Stimulated activated CD8-positive, alpha-beta memory T cell treated with anti-CD3 and anti-CD28 coated beads, Interleukin-7, amount 100 ng/mL, for 48 hours (primary cell): ENCODE results near the gene C1QTNF1.
A peak's percentile ranks its signal among the peaks of the same experiment; 100 is the strongest.
"Not testable (repeated sequence)": the region's sequence is repeated elsewhere in the genome, so short reads cannot be mapped to it uniquely, and the experiment has no call there.

ENCODE experiments used
- DNase-seq, 2 donors: peaks; one replicate each; pipeline ENCODE4 v3.0.0-alpha.2; 2020; ENCODE audit warnings: low read depth in 1 of 2; ENCODE audit errors: extremely low read depth in 1 of 2

C1QTNF1 gene

DNA sequence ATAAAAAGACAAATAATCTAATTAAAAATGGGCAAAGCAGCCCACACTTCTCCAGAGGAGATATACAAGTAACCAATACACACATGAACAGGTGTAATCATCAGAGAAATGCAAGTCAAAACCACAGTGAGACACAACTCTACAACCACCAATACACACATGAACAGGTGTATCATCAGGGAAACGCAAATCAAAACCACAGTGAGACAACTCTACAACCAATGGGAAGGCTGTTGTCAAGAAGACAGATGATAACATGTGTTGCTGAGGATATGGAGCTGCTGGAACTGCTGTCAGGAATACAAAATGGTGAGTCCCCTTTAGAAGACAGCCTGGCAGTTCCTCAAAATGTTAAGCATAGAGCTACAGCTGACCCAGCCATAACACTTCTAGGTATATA is 28.2 kb downstream of the C1QTNF1 start:
- DNase-seq, result no peak

DNA sequence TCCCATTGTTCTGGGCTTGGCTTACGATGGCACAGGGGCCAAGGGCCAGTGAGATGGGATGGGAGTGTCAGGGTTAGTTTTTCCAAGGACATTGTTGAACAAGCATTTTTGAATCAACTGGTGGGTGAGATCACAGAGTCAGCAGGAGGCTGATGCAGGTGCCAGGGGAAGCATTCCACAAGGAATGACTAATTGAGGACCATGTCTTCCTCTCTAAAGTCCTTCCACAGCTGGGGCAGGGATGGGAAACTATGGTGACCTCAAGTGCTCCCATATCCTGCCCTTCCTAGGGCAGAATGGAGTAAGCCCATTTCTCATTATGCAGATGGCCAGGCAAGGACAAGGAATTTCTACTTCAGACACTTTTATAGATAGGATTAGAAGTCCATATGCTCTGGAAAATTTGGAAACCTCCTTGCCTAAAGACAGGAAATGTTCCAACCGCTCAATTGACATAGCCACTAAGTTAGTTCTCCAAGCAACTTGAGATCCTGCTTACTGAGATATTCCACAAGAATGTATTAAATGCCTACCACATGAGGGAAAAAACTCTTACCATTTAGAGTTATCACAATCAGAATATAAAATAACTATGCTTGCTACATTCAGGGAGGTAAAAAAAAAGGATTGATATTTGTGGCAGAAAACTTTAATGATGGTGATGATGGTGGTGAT is 29.4 kb downstream of the C1QTNF1 start:
- no peak for DNase-seq

DNA sequence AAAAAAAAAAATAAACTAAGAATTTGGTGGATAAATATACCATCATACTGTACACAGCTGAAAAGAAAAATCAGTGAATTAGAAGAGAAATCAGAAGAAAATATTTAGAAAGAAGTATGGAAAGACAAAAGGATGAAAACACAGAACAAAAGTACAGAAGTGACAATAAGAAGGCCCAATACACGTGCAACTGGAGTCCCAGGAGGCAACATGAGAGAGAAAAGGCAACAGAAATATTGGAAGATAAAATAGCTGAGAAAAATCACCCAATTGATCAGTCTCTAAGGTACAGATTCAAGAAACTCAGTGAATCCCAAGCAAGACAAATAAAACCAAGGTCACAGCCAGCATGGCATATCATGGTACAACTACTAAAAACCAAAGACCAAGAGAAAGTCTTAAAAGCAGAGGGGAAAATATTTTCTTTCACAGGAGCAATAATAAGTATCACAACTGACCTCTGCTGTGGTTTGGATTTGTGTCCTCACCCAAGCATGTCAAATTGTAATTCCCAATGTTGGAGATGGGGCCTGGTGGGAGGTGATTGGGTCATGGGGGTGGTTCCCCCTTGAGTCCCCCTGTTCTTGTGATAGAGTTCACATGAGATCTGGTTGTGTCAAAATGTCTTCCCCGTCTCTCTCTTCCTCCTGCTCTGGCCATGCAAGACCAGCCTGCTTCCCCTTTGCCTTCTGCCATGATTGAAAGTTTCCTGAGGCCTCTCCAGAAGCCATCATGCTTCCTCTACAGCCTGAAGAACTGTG is 30.4 kb downstream of the C1QTNF1 start:
- DNase-seq, result no peak

DNA sequence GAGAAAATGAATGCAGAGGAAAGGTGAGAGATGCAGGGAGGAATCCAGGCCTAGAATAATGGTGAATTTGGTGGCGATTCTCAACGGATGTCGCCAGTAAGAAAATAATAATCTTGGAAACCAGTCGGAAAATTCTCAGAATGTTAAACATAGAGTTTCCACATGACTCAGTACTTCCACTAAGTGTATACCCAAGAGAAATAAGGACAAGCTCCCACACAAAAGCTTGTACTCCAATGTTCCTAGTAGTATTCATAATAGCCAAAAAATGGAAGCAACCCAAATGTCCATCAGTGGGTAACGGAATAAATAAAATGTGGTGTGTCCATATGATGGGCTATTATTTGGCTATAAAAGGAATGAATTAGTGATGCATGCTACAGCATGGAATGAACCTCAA is 31.2 kb downstream of the C1QTNF1 start:
- DNase-seq, result no peak

DNA sequence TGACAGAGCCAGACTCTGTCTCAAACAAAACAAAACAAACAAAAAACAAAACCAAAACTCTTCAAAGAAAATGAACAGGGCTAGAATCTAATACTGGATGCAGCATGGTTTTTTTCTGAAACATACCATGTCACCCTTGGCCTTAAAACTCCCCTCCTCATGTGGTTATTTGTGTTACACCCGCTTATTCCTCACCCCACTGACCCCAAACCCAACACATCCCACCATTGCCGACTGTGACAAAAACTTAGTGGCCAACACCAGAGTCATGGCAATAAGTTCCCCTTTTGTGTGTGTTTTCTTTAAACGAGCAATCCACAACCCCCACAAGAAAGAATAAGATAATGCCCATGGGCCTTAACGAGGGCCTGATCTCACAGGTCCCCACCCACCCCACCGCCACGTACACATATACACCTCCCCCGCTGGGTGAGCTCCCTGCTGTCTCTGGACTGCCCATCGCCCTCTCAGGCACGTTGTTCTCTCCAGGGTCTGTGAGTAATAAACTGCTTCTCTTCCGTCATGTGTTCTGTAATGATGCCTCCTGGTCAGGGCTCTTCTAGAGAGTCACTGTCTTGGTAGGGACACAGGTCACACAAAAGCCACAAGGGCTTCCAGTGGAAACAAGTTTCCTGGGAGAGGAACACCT is 33.9 kb downstream of the C1QTNF1 start:
- no peak for DNase-seq

DNA sequence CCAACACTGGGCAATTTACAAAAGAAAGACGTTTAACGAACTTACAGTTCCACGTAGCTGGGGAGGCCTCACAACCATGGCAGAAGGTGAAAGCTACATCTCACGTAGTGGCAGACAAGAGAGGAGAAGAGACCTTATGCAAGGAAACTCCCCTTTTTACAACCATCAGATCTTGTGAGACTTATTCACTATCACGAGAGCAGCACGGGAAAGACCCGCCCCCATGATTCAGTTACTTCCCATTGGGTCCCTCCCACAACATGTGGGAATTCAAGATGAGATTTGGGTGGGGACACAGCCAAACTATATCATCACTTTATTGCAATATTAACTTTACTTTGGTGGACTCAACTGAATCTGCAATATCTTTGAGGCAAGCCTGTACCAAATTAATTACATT is 38.7 kb downstream of the C1QTNF1 start:
- DNase-seq, result no peak

DNA sequence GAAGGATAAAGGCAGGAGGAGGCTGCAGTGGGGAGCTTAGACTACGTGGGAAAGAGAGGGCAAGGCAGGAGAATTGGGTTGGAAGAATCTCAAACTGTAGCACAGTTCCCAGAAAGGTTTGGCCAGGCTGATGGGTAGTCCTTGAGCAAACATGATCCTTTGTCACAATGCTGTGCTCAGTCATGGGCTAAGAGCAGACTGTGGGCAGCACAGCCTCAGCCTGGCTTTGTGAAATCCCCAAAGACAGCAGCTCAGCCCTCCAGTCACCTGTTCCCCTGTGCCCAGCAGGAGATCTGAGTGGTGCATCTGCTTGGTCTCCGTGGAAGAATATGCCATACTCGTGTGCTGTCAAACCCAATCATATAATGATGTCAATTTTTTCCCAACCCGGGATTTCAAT is 40.1 kb downstream of the C1QTNF1 start:
- no peak for DNase-seq

DNA sequence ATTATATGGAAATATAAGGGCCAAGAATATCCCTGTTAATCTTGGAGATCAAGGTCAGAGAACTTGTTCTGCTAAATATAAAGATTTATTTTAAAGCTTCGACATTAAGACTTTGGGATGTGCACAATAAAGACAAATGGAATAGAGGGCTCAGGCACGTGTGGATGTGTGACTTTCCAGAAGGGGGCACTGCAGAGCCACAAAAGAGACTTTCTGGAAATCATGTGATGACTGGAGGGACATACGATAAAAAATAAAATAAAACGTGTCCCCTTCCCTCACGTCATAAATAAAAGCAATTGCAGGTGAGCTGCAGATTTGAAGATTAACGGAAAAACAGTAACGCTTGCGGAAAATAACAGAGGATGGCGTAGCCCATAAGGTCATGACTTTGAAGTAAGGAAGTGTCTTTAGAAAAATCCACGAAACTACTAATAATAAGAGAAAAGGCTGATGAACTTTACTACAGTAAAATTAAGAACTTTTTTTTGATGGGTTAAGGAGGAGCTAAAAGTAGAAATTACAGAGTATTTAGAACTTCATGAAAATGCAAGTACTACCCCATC is 41.2 kb downstream of the C1QTNF1 start:
- DNase-seq, result peak in 1 of 2 donors; percentile 35

DNA sequence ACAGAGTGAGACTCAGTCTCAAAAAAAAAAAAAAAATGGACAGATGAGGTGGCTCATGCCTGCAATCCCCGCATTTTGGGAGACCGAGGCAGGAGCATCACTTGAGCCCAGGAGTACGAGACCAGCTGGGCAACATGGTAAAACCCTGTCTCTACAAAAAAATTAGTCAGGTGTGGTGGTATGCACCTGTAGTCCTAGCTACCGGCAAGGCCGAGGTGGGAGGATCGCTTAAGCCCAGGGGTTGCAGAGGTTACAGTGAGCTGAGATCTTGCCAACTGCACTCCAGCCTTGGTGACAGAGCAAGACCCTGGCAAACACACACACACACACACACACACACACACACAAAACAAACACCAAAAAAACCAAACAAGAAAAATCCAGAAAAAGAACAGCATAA is 43.0 kb downstream of the C1QTNF1 start:
- no peak for DNase-seq

DNA sequence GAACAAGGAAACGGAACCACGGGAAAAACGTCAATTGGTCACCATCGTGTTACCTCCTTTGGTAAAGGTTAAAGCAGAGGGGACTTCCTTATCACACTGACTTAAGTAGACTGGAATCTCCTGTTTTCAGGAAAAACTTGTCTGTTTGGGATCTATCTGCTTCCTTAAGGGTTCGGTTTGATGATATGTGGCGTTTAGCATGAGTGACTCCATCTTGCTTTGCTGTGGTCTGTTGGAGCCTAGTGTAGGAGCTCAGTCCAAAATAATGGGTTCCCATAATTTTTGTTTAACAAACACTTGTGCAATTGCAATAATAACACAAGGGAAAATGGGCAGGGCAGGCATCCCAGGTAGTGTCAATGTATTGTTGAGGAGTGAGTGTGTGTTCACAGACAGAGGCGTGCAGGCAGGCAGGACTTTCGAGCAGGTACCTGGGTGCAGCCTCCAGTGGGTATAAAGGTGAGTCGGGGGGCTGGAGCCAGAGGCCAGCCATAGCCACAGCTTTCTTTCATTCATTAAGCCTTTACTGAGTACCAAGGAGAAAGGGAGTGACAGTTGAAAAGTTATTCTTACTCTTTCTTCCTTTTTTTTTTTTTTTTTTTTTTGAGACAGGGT is 46.4 kb downstream of the C1QTNF1 start:
- no peak for DNase-seq

DNA sequence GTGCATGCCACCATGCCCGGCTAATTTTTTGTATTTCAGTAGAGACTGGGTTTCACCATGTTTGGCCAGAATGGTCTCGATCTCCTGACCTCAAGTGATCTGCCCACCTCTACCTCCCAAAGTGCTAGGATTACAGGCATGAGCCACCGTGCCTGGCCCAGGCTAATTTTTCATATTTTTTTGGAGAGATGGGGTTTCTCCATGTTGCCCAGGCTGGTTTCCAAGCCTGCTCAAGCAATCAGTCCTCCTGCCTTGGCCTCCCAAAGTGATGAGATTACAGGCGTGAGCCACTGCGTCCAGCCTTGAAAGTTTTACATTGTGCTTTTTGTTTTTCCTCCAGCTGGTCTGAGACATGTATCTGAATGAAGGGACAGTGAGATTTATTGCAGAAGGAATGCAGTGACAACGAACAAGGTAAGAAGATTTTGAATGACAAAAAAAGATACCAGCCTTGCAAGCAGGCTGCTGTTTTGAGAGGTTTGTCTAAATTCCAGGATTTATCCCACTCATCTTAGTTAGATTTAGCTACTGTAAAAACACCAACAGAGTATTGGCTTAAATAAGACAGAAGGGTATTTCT is 47.3 kb downstream of the C1QTNF1 start:
- DNase-seq, result no peak

DNA sequence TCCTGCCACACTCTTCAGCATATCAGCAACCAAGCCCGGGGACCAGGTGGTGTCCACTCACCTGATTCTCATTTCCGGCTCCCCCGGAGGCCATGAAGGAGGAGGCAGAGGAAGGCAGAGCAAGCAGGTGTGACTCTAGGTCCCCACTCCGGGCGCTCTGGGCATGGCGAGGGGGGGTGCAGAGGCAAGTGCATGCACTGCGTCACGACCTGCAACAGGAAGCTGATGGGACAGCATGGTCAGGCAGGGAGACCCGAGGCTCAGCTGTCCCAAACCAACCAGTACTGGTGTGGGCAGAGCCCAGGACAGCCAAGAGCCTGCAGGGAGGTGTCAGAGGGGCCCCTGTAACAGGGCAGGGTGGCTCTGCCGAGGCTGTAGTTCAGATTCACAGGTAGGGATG is 48.6 kb downstream of the C1QTNF1 start:
- DNase-seq, result no peak

DNA sequence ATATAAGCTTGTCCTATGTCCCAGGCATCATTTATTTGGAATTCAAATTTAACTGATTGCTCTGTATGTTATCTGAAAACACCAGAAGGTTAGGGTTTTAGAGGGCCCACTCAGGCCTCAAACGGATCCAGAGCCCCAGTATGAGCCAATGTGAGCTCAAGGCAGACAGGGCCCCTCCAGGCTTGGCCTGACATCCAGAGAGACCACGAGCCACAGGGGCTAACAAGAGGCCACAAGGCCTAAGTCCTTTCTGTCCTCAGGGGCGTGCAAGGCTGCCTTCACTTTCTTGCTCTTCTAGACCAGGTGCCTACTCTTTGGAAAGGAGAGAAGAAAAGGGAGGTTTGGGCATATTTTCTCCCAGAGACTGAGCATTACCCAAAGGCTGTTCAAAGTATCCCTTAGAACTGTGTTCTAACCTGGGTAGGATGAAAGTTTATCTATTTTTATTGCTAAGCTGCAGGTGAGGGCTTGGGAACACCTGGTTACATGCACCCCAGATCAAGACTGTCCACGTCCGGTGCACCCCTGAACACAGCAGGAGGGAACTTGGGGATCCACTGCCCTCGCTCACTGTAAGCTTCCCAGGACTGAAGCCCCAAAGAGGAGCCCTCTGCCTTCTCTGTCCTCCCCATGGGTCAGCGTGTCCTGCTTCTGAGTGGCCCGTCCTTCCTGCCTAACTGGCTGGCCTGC is 49.2 kb downstream of the C1QTNF1 start:
- no peak for DNase-seq

DNA sequence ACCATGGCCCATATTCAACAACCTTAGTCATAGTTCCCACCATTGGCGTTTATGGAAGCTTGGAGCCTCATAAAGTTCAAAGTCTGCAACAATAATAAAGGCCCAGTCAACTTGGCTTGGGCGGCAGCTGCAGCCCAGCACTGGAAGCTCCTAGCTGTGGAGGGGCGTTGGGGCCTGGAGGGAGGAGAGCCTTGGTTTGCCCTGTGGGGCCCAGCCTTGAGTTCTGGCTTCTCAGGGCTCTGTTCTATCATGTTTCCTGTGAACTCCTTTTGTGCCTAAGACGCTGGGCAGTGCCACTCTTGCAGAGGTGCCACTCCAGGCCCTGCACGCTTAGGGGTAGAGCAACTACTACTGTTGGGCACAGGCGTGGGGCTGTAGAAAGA is 49.7 kb downstream of the C1QTNF1 start:
- no peak for DNase-seq

DNA sequence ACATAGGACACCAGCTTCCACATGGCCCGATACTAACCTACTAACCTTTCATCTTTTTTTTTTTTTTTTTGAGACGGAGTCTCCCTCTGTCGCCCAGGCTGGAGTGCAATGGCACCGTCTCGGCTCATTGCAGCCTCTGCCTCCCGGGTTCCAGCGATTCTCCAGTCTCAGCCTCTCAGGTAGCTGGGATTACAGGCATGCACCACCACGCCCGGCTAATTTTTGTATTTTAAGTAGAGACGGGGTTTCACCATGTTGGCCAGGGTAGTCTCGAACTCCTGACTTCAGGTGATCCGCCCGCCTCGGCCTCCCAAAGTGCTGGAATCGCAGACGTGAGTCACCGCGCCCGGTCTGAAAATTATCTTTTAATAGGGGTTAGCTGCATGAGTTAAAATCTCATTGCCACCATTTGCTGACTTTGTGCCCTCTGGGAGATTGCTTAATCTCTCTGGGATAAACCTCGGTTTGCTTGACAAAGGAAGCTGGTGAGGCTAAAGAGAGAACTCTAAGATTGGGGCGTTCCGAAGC is 50.2 kb downstream of the C1QTNF1 start:
- not testable (repeated sequence) for DNase-seq

DNA sequence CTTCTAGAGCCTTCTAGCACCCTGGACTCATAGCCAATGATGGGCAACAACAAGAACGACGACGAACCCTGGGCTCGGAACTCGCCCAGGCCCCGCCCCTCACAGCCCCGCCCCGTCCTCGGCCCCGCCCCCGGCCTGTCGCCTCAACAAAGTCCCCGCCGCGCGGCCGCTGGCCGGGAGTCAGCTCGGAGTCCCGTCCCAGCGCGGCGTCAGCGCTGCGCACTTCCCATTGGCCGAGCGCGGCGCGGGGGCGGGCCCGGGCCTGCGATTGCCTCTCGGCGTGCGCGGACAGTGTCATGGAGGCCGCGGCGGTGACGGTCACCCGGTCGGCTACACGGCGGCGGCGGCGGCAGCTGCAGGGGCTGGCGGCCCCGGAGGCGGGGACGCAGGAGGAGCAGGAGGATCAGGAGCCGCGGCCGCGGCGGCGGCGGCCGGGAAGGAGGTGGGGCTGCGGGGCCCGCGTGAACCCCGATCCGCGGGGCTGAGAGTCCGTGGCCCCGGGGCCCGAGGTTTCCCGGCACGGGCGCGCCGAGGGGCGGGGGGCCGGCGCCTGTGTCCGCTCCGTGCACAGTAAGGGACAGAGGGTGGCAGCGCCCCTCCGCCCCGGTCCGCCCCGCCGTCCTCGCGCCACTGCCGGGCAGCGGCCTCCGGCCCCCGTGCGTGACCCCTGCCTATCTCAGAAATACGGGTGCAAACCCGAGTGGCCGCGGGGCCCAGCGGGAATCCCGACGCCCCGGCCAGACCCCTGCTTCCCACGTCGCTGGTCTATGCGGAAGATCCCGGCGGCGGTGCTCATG is 50.9 kb downstream of the C1QTNF1 start, which contains the start of gene ENGASE:
TSS of gene ENGASE (plus strand) at position 176 of the 797 bp plus-strand sequence. CDS start at position 297, 121 bp downstream.
- DNase-seq, result peak; percentile 85 to 88

DNA sequence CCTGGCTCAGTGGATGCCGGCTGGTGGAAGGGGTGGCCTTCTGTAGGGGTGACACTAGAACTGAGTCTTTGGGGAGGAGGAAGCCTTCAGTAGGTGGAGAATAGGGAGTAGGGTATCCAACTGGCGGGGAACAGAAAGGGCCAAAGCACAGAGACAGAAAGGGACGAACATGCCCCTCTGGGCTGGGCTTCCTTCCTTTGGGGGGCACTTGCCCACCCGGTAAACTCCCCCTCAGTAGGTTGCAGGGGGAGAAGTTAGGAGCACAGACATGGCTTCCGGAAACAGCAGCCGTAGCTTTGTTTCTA is 51.4 kb downstream of the C1QTNF1 start:
- no peak for DNase-seq

DNA sequence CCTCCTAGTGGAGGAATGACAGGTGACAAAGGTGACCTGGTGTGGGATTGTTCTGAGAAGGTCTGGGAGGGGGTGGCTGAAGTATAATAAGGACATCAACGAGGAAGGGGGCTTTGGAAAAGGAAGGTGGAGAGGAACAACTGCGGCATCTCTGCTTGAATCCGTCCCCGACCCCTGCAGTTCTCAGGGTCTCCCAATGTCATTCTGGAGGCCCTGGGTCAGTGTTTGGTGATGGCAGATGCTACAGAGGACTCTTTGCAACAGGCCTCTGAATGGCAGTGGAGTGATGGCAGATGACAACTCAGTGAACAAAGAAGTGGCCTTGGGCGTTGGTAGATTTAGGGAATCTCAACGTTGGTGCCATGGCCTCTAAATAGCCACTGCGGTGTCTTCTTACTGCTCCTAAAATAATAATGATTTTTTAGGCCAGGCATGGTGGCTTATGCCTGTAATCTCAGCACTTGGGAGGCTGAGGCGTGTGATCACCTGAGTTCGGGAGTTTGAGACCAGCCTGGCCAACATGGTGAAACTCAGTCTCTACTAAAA is 52.0 kb downstream of the C1QTNF1 start:
- DNase-seq, result no peak

DNA sequence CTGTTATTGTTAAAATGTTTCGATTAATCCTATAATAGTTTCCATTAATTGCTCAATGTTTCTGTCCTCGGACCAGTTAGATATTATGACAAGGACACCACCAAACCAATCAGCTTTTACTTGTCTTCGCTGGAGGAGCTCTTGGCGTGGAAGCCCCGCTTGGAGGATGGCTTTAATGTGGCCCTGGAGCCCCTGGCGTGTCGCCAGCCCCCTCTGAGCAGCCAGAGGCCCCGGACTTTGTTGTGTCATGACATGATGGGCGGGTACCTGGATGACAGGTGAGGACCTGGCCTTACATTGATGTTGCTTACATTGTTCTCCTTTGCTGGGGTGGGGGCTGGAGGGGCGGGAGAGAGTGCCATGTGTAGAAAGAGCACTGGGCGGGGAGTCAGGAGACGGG is 53.6 kb downstream of the C1QTNF1 start:
- no peak for DNase-seq
